Bone marrow (tissue), 2 donors: Measurements from ENCODE around the gene KLB.
A peak's percentile ranks its signal among the peaks of the same experiment; 100 is the strongest.
"Not testable (repeated sequence)": the region's sequence is repeated elsewhere in the genome, so short reads cannot be mapped to it uniquely, and the experiment has no call there.

ENCODE experiments used
- DNase-seq, 2 donors: peaks; one replicate each; lab custom pipeline; 2025; lab: John Stamatoyannopoulos, UW

KLB gene

GRCh38 chr4:39426728-39427127, 20.0 kb downstream of the KLB start:
- no peak for DNase-seq

DNA sequence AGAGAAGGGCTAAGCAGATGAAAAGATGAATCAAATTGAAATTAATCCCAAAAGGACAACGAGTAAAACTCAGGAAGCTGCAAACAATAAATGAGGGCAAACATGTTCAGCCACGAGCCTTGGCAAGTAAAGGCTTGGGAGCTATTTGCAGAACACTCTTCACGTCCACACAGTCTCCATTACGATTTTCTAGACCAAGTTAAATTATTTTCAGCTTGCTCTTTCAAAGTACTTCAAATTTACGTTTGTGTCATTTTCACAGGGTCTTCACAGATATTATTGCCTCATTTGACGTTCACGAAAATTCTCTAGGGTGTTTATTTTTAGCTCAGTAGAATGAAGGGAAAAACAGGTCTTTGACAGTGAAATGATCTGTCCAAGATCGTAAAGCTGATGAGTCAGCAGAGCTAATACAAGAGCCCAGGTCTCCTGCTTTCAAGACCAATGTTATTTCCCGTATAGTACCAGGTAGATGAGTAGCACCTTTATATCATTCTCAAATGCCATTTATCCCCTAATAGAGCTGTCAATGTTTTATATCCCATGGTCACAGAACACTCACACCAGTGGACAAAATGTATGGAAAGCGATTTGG, 20.9 kb downstream of the KLB start:
- no peak for DNase-seq

- DNase-seq, result no peak
Observed at GRCh38 chr4:39429476-39430334, 23.0 kb downstream of the KLB start.

- DNase-seq, result no peak
Observed at GRCh38 chr4:39433878-39434492, 27.3 kb downstream of the KLB start.

GRCh38 chr4:39435659-39436563, 29.2 kb downstream of the KLB start:
- no peak for DNase-seq

DNA sequence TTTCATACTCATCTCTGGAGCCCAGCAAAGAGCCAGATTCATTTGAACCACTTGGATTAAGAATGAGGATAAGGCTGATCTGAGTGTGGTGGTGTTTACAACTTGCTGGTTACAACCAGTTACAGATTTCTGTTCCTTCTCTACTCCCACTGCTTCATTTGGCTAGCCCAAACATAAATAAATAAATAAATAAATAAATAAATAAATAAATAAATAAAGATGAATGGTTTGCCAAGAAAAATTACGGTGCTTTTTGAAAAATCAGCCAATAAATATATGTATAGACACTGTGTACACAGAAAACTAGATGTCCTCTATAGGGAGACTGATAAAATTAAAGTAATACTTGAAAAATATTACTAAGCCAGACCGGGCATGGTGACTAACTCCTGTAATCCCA, 34.9 kb downstream of the KLB start:
- DNase-seq, result no peak

DNA sequence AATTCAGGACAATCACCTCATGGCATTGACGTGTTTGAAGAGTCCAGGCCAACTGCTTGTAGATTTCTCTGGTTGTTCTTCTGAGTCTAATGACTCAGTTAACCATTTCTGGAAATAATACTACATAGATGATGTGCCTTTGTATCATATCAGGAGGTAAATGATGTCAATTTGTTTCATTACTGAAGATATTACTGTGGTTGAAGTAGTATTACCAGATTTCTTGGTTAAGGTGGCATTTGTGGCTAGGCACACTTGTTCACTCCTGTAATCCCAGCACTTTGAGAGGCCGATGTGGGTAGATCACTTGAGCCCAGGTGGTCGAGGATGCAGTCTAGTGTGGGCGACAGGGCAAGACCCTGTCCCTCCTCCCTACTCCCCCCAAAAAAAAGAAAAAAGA, 36.3 kb downstream of the KLB start:
- no peak for DNase-seq

- DNase-seq, result no peak
Observed at GRCh38 chr4:39446483-39446841, 39.7 kb downstream of the KLB start.

DNA sequence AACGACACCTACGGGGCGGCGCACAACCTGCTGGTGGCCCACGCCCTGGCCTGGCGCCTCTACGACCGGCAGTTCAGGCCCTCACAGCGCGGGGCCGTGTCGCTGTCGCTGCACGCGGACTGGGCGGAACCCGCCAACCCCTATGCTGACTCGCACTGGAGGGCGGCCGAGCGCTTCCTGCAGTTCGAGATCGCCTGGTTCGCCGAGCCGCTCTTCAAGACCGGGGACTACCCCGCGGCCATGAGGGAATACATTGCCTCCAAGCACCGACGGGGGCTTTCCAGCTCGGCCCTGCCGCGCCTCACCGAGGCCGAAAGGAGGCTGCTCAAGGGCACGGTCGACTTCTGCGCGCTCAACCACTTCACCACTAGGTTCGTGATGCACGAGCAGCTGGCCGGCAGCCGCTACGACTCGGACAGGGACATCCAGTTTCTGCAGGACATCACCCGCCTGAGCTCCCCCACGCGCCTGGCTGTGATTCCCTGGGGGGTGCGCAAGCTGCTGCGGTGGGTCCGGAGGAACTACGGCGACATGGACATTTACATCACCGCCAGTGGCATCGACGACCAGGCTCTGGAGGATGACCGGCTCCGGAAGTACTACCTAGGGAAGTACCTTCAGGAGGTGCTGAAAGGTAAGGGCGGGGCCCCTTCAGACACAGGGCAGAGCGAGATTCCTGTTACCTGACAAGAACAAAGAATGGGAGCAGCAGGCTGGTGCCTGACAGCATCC, 40.3 kb downstream of the KLB start:
- no peak for DNase-seq

- no peak for DNase-seq
Observed at GRCh38 chr4:39450618-39451017, 43.9 kb downstream of the KLB start.

- no peak for DNase-seq
Observed at GRCh38 chr4:39451423-39452023, 44.8 kb downstream of the KLB start.

DNA sequence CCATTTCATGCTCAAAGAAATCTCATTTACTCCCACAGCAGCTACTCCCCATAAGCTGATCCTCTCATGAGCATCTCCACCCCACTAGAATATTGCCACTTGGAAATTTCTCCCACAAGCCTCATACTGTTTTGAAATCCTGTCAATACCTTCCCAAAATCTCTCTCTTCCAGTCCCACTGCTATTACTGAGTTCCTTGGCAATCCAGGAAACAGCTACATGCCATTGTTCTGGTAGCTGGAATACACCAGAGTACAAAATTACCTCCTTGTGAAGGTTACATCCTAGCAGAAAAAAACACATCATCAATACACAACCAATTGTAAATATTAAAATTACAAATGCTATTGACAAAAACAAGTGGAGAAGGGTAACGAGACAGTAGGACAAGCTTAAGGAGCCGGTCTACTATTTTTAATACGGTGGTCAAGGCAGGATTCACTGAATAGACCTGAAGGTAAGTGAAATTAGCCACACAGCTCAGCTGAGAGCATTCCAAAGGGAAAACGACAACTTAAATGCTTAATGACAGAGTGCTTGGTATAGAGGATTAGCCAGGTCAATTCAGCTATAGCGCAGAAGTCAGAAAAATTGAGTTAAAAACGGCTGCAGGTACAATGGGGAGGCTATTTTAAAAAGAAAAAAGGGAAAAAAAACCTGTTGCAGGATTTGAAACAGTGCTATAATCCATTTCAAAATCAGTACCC, 45.6 kb downstream of the KLB start:
- DNase-seq, result no peak

DNA sequence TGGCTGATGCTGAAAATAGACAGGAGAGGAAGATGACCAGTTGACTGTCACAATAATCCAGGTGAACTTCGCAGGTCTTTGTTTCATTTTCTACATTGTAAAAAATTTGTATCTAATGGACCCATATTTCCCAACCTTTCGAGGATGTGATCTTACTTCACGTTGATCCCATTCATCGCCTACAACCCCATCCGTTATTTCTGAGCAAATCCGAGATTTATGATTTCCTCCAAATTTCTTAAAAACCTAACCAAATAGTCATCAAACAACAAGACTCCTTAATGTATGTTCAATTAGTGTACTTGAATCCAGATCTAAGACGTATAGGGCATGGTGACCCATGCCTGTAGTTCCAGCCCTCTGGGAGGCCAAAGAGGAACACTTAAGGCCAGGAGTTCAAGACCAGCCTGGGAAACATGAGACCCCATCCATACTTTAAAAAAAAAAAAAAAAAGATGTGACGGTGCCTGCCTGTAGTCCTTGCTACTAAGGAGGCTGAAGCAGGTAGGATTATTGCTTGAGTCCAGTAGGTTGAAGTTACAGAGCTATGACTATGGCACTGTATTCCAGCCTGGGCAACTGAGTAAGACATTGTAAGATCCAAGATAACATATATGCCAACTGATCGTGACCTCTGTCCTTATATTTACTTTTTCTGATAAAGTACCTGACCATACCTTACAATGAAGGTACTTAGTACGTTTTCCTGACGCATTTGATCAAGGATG, 46.3 kb downstream of the KLB start:
- DNase-seq, result no peak

DNA sequence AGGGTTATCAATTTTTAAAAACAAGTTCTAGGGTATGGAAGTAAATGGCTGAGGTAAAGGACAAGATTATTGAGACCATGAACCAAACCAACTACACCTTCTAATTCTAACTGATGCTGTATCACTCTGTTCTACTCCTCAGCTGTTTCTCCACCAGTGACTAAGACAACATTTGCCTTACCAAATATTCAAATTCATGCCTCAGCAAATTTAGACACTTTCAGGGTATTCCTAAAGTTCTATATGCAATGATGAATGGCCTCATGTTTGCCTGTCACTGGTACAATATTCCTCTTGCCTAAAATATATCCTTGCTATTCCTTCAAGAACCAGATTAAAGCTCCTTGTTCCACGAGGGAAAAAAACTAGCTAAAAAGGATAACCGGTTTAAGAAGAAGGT, 47.0 kb downstream of the KLB start:
- DNase-seq, result no peak

- no peak for DNase-seq
Observed at GRCh38 chr4:39455486-39455885, 48.8 kb downstream of the KLB start.

GRCh38 chr4:39456946-39457763, 50.4 kb downstream of the KLB start:
- no peak for DNase-seq

GRCh38 chr4:39458161-39458504, 51.4 kb downstream of the KLB start:
- DNase-seq, result not testable (repeated sequence)

- DNase-seq, result peak; percentile 88 to 91
Observed at GRCh38 chr4:39458505-39459300, 52.0 kb downstream of the KLB start, which contains the start of the genes LIAS and RPL9. Gene LIAS, plus strand, starts transcription at chr4:39459056. Its CDS starts 62 bp downstream, at chr4:39459118. Gene RPL9, minus strand, starts transcription at chr4:39458922. Its CDS starts 483 bp downstream, at chr4:39458439.
